GM12878 (cell line): ENCODE results near the gene ADK. TPM values are rescaled to one million over a fixed set of nuclear protein-coding genes. Genes with fewer than 3 reads are reported as not detected.

Source experiments
- ATAC-seq: fragments of 200-7000 bp; cut with Tn5 transposase; 3 replicates; pipeline ENCODE4 v1.9.1; 2020; ENCODE audit warnings: mild to moderate bottlenecking, moderate library complexity
- BruUV-seq: library from RNA; stranded (reverse); fragments of 400-500 nt; replicated peaks from 2 replicates; lab custom pipeline; 2021; lab: Mats Ljungman, UMichigan
- CTCF ChIA-PET: fragments of 300-600 bp; sonication (Branson Sonifier 250); formaldehyde crosslinking; extraction: SDS; loops from one replicate; lab custom pipeline; 2021; ENCODE audit warnings: inconsistent platforms; lab: Yijun Ruan, JAX
- POLR2A ChIA-PET: fragments of 350-600 bp; formaldehyde crosslinking; extraction: SDS; loops from one replicate; lab custom pipeline; 2021; ENCODE audit warnings: inconsistent platforms; lab: Charles Lee
- RAD21 ChIA-PET: fragments of 300-600 bp; sonication (Branson Sonifier 250); formaldehyde crosslinking; loops from one replicate; lab custom pipeline; 2023; ENCODE audit warnings: antibody characterized with exemption; ENCODE audit not compliant: unreplicated experiment; lab: Charles Lee
- SMC1A ChIA-PET: fragments of 300-600 bp; sonication (Branson Sonifier 250); formaldehyde crosslinking; loops from one replicate; lab custom pipeline; 2023; ENCODE audit not compliant: unreplicated experiment, uncharacterized antibody; lab: Charles Lee
- DNase-seq: peaks from one replicate; pipeline ENCODE4 v3.0.0-alpha.2; 2011; ENCODE audit warnings: low read depth, low spot score
- FAIRE-seq: peaks from 3 replicates; lab custom pipeline; 2011; peaks lifted over from hg19 to GRCh38; lab: Jason Lieb, UNC
- H2AFZ ChIP-seq: 2 replicates; pipeline ENCODE4 v1.6.0; 2011; ENCODE audit warnings: low read depth, low read length, control low read depth; ENCODE audit not compliant: control insufficient read depth
- H3K27ac ChIP-seq: 2 replicates; pipeline ENCODE4 v1.5.1; 2011; ENCODE audit warnings: control low read depth; ENCODE audit not compliant: control insufficient read depth, insufficient read depth
- H3K27me3 ChIP-seq, 2 experiments: replicated peaks in 1 of 2; 2 replicates each; pipeline versions ENCODE4 v1.6.0 to v1.6.1; 2011; ENCODE audit warnings: low read length in 1 of 2; ENCODE audit not compliant: control insufficient read depth in 2 of 2, insufficient read depth in 2 of 2
- H3K36me3 ChIP-seq, 2 experiments: 2 replicates each; pipeline ENCODE4 v1.5.1; 2011; ENCODE audit warnings: low read length in 1 of 2; ENCODE audit not compliant: control insufficient read depth in 2 of 2, insufficient read depth in 2 of 2
- H3K4me1 ChIP-seq: 2 replicates; pipeline ENCODE4 v1.6.1; 2011; ENCODE audit warnings: mild to moderate bottlenecking, low read length, moderate library complexity, mixed read lengths; ENCODE audit not compliant: control insufficient read depth, insufficient read depth
- H3K4me2 ChIP-seq: 2 replicates; pipeline ENCODE4 v1.6.0; 2011; ENCODE audit warnings: control low read depth; ENCODE audit not compliant: control insufficient read depth, insufficient read depth
- H3K4me3 ChIP-seq: fragments of 200-600 bp; sonication (generic); 2 replicates; pipeline ENCODE4 v1.5.1; 2016
- H3K79me2 ChIP-seq: 2 replicates; pipeline ENCODE4 v1.6.0; 2011; ENCODE audit warnings: low read length; ENCODE audit not compliant: control insufficient read depth, insufficient read depth
- H3K9ac ChIP-seq: 2 replicates; pipeline ENCODE4 v1.8.0; 2011; ENCODE audit warnings: low read length, control low read depth, mixed read lengths; ENCODE audit not compliant: control insufficient read depth, insufficient read depth
- H3K9me3 ChIP-seq: replicated peaks from 3 replicates; pipeline ENCODE4 v1.5.1; 2011; ENCODE audit warnings: mild to moderate bottlenecking, low read length; ENCODE audit not compliant: control insufficient read depth, insufficient read depth
- H4K20me1 ChIP-seq: 2 replicates; pipeline ENCODE4 v1.6.0; 2011; ENCODE audit not compliant: control insufficient read depth, insufficient read depth
- BACH1 ChIP-seq: fragments of 450-650 bp; IDR thresholded peaks from 2 replicates; pipeline ENCODE4 v1.6.1; 2017; ENCODE audit warnings: mild to moderate bottlenecking, borderline replicate concordance
- CEBPB ChIP-seq, 2 experiments: fragments of 150-350 bp in 1 of 2; IDR thresholded peaks; 2 replicates each; pipeline ENCODE4 v1.6.1; 2012 to 2014; ENCODE audit warnings: low read depth in 2 of 2, low read length in 2 of 2, borderline replicate concordance in 1 of 2, inconsistent platforms in 1 of 2
- CHD1 ChIP-seq: IDR thresholded peaks from 2 replicates; pipeline ENCODE4 v1.6.1; 2012; ENCODE audit warnings: low read depth, low read length, improper control_type of control experiment
- EED ChIP-seq: sonication (generic); IDR thresholded peaks from 2 replicates; pipeline ENCODE4 v1.6.1; 2016; ENCODE audit warnings: antibody characterized with exemption, low read depth
- EP300 ChIP-seq, 2 experiments: fragments of 150-350 bp in 1 of 2; IDR thresholded peaks; 2 replicates each; pipeline ENCODE4 v1.6.1; 2011 to 2012; ENCODE audit warnings: low read depth in 2 of 2, low read length in 2 of 2, borderline replicate concordance in 1 of 2, improper control_type of control experiment in 1 of 2, inconsistent platforms in 1 of 2; ENCODE audit not compliant: control insufficient read depth in 1 of 2
- HDGF ChIP-seq: fragments of 450-650 bp; IDR thresholded peaks from 2 replicates; pipeline ENCODE4 v1.6.1; 2016; ENCODE audit warnings: antibody characterized with exemption
- KLF5 ChIP-seq: fragments of 450-650 bp; IDR thresholded peaks from 2 replicates; pipeline ENCODE4 v1.6.1; 2014; ENCODE audit warnings: mild to moderate bottlenecking; ENCODE audit not compliant: partially characterized antibody
- MEF2A ChIP-seq: IDR thresholded peaks from 2 replicates; pipeline ENCODE4 v1.6.1; 2011; ENCODE audit warnings: low read depth, mild to moderate bottlenecking, low read length, moderate library complexity; ENCODE audit not compliant: insufficient read depth
- NBN ChIP-seq: fragments of 450-650 bp; IDR thresholded peaks from 2 replicates; pipeline ENCODE4 v1.6.1; 2016
- POLR2AphosphoS2 ChIP-seq: IDR thresholded peaks from 2 replicates; pipeline ENCODE4 v1.6.1; 2011; ENCODE audit warnings: low read depth, mild to moderate bottlenecking, low read length, improper control_type of control experiment, moderate library complexity
- RB1 ChIP-seq: fragments of 450-650 bp; formaldehyde crosslinking; IDR thresholded peaks from 2 replicates; pipeline ENCODE4 v1.6.1; 2017; ENCODE audit warnings: mild to moderate bottlenecking, borderline replicate concordance
- RCOR1 ChIP-seq: conservative IDR thresholded peaks from 2 replicates; pipeline ENCODE4 v1.6.1; 2012; ENCODE audit warnings: low read depth, low read length, improper control_type of control experiment
- SREBF2 ChIP-seq: IDR thresholded peaks from 2 replicates; pipeline ENCODE4 v1.6.1; 2012; ENCODE audit warnings: mild to moderate bottlenecking, low read length
- STAT1 ChIP-seq: fragments of 450-650 bp; conservative IDR thresholded peaks from 2 replicates; pipeline ENCODE4 v1.6.1; 2014; ENCODE audit warnings: antibody characterized with exemption, mild to moderate bottlenecking
- TCF3 ChIP-seq: IDR thresholded peaks from 2 replicates; pipeline ENCODE4 v1.6.1; 2012; ENCODE audit warnings: low read depth, mild to moderate bottlenecking, low read length, borderline replicate concordance; ENCODE audit not compliant: insufficient read depth
- ZNF274 ChIP-seq: IDR thresholded peaks from one replicate; pipeline ENCODE4 v1.8.0; 2011; ENCODE audit not compliant: insufficient read length, insufficient read depth
- ZZZ3 ChIP-seq: IDR thresholded peaks from 2 replicates; pipeline ENCODE4 v1.6.1; 2011; ENCODE audit warnings: low read depth; ENCODE audit not compliant: control insufficient read depth, insufficient read length
- WGBS: methylation state at CpG from one replicate; pipeline ENCODE4 v1.1.6; 2016; ENCODE audit warnings: low lambda C conversion rate; ENCODE audit not compliant: insufficient replicate concordance, insufficient coverage; ENCODE audit errors: missing lambda C conversion rate; 5-methylcytosine and 5-hydroxymethylcytosine counted together
- in situ Hi-C: fragments of 300-500 bp; cut with MboI; formaldehyde crosslinking; loops from 9 replicates; pipeline ENCODE4 v1.14.3; 2018; ENCODE audit warnings: mixed read lengths
- intact Hi-C: fragments of 100-400 bp; cut with micrococcal nuclease; formaldehyde crosslinking; loops from one replicate; pipeline ENCODE4 v1.14.2; 2022; ENCODE audit not compliant: unreplicated experiment
- polyA plus RNA-seq, 11 experiments: library from polyadenylated mRNA; depleted of rRNA in 4 of 11; unstranded in 6 of 11; stranded (reverse) in 5 of 11; fragments of >200 nt; fragmentation: Nextera tagmentation in 4 of 11; fragmentation: Illumina TruSeq in 1 of 11; extraction: Ambion mirVana in 4 of 11; extraction: Trizol in 1 of 11; gene quantifications; 1 replicate in 1 of 11; 2 replicates in 10 of 11; pipeline versions ENCODE4 v1.2.1 to v1.2.3, GENCODE V29; 2011 to 2016; ENCODE audit warnings: inconsistent platforms in 2 of 11, missing spikeins in 2 of 11, low read depth in 1 of 11
- total RNA-seq, 4 experiments: library from RNA; depleted of rRNA in 3 of 4; stranded (reverse); fragments of >200 nt in 3 of 4; fragmentation: Illumina TruSeq in 1 of 4; extraction: Trizol in 1 of 4; gene quantifications; 2 replicates each; pipeline versions ENCODE4 v1.2.1 to v1.2.3, GENCODE V29; 2013 to 2021
- TF ChIP-seq, protein P1 (sequence below): fragments of 450-650 bp; conservative IDR thresholded peaks from 2 replicates; pipeline ENCODE4 v1.6.1; 2017; ENCODE audit warnings: mild to moderate bottlenecking, moderate library complexity
- TF ChIP-seq, protein P2 (sequence below): IDR thresholded peaks from 2 replicates; pipeline ENCODE4 v1.6.1; 2011; ENCODE audit warnings: mild to moderate bottlenecking, low read depth, low read length, moderate library complexity; ENCODE audit not compliant: insufficient replicate concordance
- TF ChIP-seq, protein P3 (sequence below): IDR thresholded peaks from 2 replicates; pipeline ENCODE4 v1.6.1; 2012; ENCODE audit warnings: low read depth, low read length, improper control_type of control experiment

Gene ADK
- total and polyA plus RNA-seq, 10 of the 15 experiments (the other 5 are each of a cell fraction or from before 2014, with no cell fraction given), result 42.0 to 151 (median 81.6) TPM

DNA sequence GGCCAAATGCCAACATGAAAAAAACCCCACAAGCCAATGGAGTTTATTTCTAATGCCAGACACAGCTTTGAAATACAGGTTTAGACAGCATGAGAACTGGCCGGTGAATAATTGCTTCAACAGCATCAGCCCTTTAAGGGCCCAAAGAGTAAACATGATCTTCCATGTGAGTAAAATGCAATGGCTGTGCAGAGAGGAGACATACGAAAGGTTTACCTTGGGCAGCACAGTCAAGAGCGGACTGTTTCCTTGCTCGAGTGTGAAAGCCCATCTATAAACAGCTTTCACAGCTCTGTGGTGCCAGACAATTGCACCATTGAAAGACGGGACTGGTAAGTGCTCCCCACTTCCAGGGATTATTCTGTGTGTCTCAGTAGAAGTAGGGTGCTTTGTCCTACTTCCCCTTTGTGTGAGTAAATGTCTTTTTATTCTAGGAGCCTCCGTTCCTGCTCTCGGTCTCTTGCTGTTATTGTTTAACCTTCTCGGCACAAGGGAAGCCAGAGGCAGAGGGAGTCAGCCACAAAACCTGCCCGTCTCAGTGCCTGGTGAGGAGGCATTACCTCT is 597.5 kb downstream of the ADK start:
- no peak for DNase-seq
- in situ Hi-C loops, result loop anchor here (25.0 kb wide), 1 partner anchor 486 kb away; no protein-coding TSS in a partner anchor
- ChIA-PET POLR2A (no interaction called here), SMC1A (interaction anchor here (0.7 to 2.3 kb wide), 3 partner anchors 10 to 59 kb away, joined by 3 to 13 read pairs (median 3); no protein-coding TSS in a partner anchor), CTCF (interaction anchor here (0.7 to 1.1 kb wide), 3 partner anchors 11 to 72 kb away, joined by 3 to 5 read pairs (median 3); no protein-coding TSS in a partner anchor), RAD21 (interaction anchor here (0.6 to 0.9 kb wide), 2 partner anchors 66 to 329 kb away, joined by 3 read pairs; no protein-coding TSS in a partner anchor)
- FAIRE-seq, result no peak
- Histone ChIP-seq H4K20me1 (no peaks in the 10 kb centered on the region), H3K9ac (no peak overlapping the region), H3K9me3 (no peaks in the 10 kb centered on the region), H3K27me3 (no peaks in the 10 kb centered on the region), H2AFZ (no peak overlapping the region), H3K27ac (no peak overlapping the region), H3K36me3 (no peaks in the 10 kb centered on the region), H3K4me1 (peaks cover 4% of the 10 kb centered on the region; the same call in 1 of the 2 replicates), H3K4me2 (no peak overlapping the region), H3K4me3 (no peak overlapping the region), H3K79me2 (no peaks in the 10 kb centered on the region)
- ATAC-seq, result no peak
- intact Hi-C loops, result no loop called here
- TF ChIP-seq, protein P1, sequence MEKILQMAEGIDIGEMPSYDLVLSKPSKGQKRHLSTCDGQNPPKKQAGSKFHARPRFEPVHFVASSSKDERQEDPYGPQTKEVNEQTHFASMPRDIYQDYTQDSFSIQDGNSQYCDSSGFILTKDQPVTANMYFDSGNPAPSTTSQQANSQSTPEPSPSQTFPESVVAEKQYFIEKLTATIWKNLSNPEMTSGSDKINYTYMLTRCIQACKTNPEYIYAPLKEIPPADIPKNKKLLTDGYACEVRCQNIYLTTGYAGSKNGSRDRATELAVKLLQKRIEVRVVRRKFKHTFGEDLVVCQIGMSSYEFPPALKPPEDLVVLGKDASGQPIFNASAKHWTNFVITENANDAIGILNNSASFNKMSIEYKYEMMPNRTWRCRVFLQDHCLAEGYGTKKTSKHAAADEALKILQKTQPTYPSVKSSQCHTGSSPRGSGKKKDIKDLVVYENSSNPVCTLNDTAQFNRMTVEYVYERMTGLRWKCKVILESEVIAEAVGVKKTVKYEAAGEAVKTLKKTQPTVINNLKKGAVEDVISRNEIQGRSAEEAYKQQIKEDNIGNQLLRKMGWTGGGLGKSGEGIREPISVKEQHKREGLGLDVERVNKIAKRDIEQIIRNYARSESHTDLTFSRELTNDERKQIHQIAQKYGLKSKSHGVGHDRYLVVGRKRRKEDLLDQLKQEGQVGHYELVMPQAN, result no peak
- no peak for TF ChIP-seq ZNF274
- TF ChIP-seq CHD1, result no peak
- no peak for TF ChIP-seq STAT1
- no peak for TF ChIP-seq ZZZ3
- TF ChIP-seq RB1, result no peak
- TF ChIP-seq CEBPB (IDR thresholded peaks at IDR 0.05; ENCODE audit: borderline replicate concordance in 1 of 2, low read depth in 2 of 2, low read length in 2 of 2), result no peak
- TF ChIP-seq, protein P2, sequence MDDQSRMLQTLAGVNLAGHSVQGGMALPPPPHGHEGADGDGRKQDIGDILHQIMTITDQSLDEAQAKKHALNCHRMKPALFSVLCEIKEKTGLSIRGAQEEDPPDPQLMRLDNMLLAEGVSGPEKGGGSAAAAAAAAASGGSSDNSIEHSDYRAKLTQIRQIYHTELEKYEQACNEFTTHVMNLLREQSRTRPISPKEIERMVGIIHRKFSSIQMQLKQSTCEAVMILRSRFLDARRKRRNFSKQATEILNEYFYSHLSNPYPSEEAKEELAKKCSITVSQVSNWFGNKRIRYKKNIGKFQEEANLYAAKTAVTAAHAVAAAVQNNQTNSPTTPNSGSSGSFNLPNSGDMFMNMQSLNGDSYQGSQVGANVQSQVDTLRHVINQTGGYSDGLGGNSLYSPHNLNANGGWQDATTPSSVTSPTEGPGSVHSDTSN, result no peak
- TF ChIP-seq, protein P3, sequence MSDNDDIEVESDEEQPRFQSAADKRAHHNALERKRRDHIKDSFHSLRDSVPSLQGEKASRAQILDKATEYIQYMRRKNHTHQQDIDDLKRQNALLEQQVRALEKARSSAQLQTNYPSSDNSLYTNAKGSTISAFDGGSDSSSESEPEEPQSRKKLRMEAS, result no peak
- TF ChIP-seq EED, result no peak
- no peak for TF ChIP-seq EP300 (IDR thresholded peaks at IDR 0.05; ENCODE audit: borderline replicate concordance in 1 of 2, control insufficient read depth in 1 of 2, low read depth in 2 of 2, low read length in 2 of 2)
- no peak for TF ChIP-seq RCOR1
- no peak for TF ChIP-seq NBN
- no peak for TF ChIP-seq HDGF
- TF ChIP-seq POLR2AphosphoS2, result no peak
- TF ChIP-seq MEF2A, result no peak
- TF ChIP-seq BACH1, result no peak
- no peak for TF ChIP-seq SREBF2
- no peak for TF ChIP-seq KLF5
- TF ChIP-seq TCF3, result no peak
- TF ChIP-seq, all 136 proteins: peak for 0
- 75% methylated on average over 9 of the region's 9 CpGs for WGBS
- no TSS peak for BruUV-seq
